ENCODE data around the gene ARL13B.
"Not testable (repeated sequence)": the region's sequence is repeated elsewhere in the genome, so short reads cannot be mapped to it uniquely, and the experiment has no call there.

Gene ARL13B

GRCh38 chr3:93979850-93980676 lies at the start of gene ARL13B:
TSS of gene ARL13B (plus strand) at chr3:93980155. CDS start at chr3:93980424, 269 bp downstream.
- DNase-seq (ENCODE audit: low read depth, low spot score) = peak; percentile 93
- H3K27ac ChIP-seq = peak within 1 kb of the TSS; percentile 63

- no peak for DNase-seq (ENCODE audit: low read depth, low spot score)
Measured at GRCh38 chr3:93931597-93932229, 48.2 kb upstream of the ARL13B start.

GRCh38 chr3:93934366-93935046 lies 45.4 kb upstream of the ARL13B start:
- no peak overlapping the region for H3K27ac ChIP-seq
- no peak for DNase-seq (ENCODE audit: low read depth, low spot score)

More at GRCh38 chr3:93931597-93932229, 48.2 kb upstream of the ARL13B start:
- no peak overlapping the region for H3K27ac ChIP-seq

GRCh38 chr3:93936549-93936948 lies 43.4 kb upstream of the ARL13B start:
- no peak overlapping the region for H3K27ac ChIP-seq
- no peak for DNase-seq (ENCODE audit: low read depth, low spot score)

GRCh38 chr3:93937485-93937884 lies 42.5 kb upstream of the ARL13B start:
- not testable (repeated sequence) for DNase-seq (ENCODE audit: low read depth, low spot score); H3K27ac ChIP-seq

- H3K27ac ChIP-seq = not testable (repeated sequence)
Measured at GRCh38 chr3:93949958-93950357, 30.0 kb upstream of the ARL13B start.

GRCh38 chr3:93961026-93961425 lies 18.9 kb upstream of the ARL13B start:
- no peak for DNase-seq (ENCODE audit: low read depth, low spot score)
- H3K27ac ChIP-seq = no peak overlapping the region

More at GRCh38 chr3:93949958-93950357, 30.0 kb upstream of the ARL13B start:
- not testable (repeated sequence) for DNase-seq (ENCODE audit: low read depth, low spot score)

- no peak overlapping the region for H3K27ac ChIP-seq
- DNase-seq (ENCODE audit: low read depth, low spot score) = no peak
Measured at GRCh38 chr3:93961489-93961888, 18.5 kb upstream of the ARL13B start.

- DNase-seq (ENCODE audit: low read depth, low spot score) = no peak
Measured at GRCh38 chr3:93962798-93963197, 17.2 kb upstream of the ARL13B start.

GRCh38 chr3:93965106-93965505 lies 14.8 kb upstream of the ARL13B start:
- not testable (repeated sequence) for DNase-seq (ENCODE audit: low read depth, low spot score); H3K27ac ChIP-seq

More at GRCh38 chr3:93962798-93963197, 17.2 kb upstream of the ARL13B start:
- no peak overlapping the region for H3K27ac ChIP-seq

- peak overlapping the region; percentile 49 for H3K27ac ChIP-seq
- no peak for DNase-seq (ENCODE audit: low read depth, low spot score)
Measured at GRCh38 chr3:93969443-93969842, 10.5 kb upstream of the ARL13B start.

- DNase-seq (ENCODE audit: low read depth, low spot score) = no peak
- H3K27ac ChIP-seq = peak overlapping the region; percentile 49
Measured at GRCh38 chr3:93969997-93970396, 10.0 kb upstream of the ARL13B start.

GRCh38 chr3:93973131-93974126 lies 6.5 kb upstream of the ARL13B start, which contains the start of gene PROS1:
TSS of gene PROS1 (minus strand) at chr3:93973896. CDS start at chr3:93973749, 147 bp downstream.
- DNase-seq (ENCODE audit: low read depth, low spot score) = no peak
- peak within 1 kb of the TSS; percentile 62 for H3K27ac ChIP-seq

GRCh38 chr3:93981649-93982048 lies 1.7 kb downstream of the ARL13B start:
- no peak overlapping the region for H3K27ac ChIP-seq
- DNase-seq (ENCODE audit: low read depth, low spot score) = no peak

GRCh38 chr3:93983408-93983807 lies 3.5 kb downstream of the ARL13B start:
- DNase-seq (ENCODE audit: low read depth, low spot score) = no peak
- H3K27ac ChIP-seq = no peak overlapping the region

GRCh38 chr3:93984618-93985017 lies 4.7 kb downstream of the ARL13B start:
- no peak overlapping the region for H3K27ac ChIP-seq
- no peak for DNase-seq (ENCODE audit: low read depth, low spot score)

- DNase-seq (ENCODE audit: low read depth, low spot score) = no peak
- no peak overlapping the region for H3K27ac ChIP-seq
Measured at GRCh38 chr3:93988283-93988682, 8.3 kb downstream of the ARL13B start.

- DNase-seq (ENCODE audit: low read depth, low spot score) = no peak
- H3K27ac ChIP-seq = no peak overlapping the region
Measured at GRCh38 chr3:93988764-93989163, 8.8 kb downstream of the ARL13B start.

- no peak for DNase-seq (ENCODE audit: low read depth, low spot score)
- H3K27ac ChIP-seq = no peak overlapping the region
Measured at GRCh38 chr3:93989241-93989640, 9.3 kb downstream of the ARL13B start.

GRCh38 chr3:93991631-93992030 lies 11.7 kb downstream of the ARL13B start:
- H3K27ac ChIP-seq = no peak overlapping the region
- DNase-seq (ENCODE audit: low read depth, low spot score) = no peak
